ENCODE measurements around the gene NUP58. TPM values are rescaled to one million over a fixed set of nuclear protein-coding genes. Genes with fewer than 3 reads are reported as not detected.

Gene NUP58
- total RNA-seq, 1 experiment from 2014 or later = 101 TPM

GRCh38 chr13:25281193-25281934, 20.1 kb upstream of the NUP58 start:
- CTCF ChIA-PET = no interaction called here
- H3K4me1 ChIP-seq (ENCODE audit: control insufficient read depth in 1 of 2, insufficient read depth in 2 of 2, low read length in 2 of 2) = peaks cover 7 to 12% of the 10 kb centered on the region in 2 experiments; a peak in 3 of 4 replicates

More at GRCh38 chr13:25281193-25281934, 20.1 kb upstream of the NUP58 start:
- Histone ChIP-seq H4K20me1 (ENCODE audit: insufficient read depth) (no peaks in the 10 kb centered on the region), H3K27me3 (ENCODE audit: insufficient read depth, low read length) (no peaks in the 10 kb centered on the region), H3K9ac (ENCODE audit: low read length) (no peak overlapping the region), H3K27ac (ENCODE audit: low read depth, low read length) (no peak overlapping the region), H3K4me3 (replicated peaks in 1 of 2; ENCODE audit: low read depth in 1 of 2, low read length in 2 of 2) (no peak overlapping the region), H2AFZ (ENCODE audit: low read depth, low read length, poor library complexity, severe bottlenecking) (no peak overlapping the region), H3K4me2 (ENCODE audit: low read length) (no peak overlapping the region), H3K79me2 (ENCODE audit: insufficient read depth, low read length) (peaks cover 43% of the 10 kb centered on the region), H3K36me3 (ENCODE audit: control insufficient read depth in 1 of 2, insufficient read depth in 2 of 2, low read length in 2 of 2) (no peaks in the 10 kb centered on the region), H3K9me3 (ENCODE audit: control insufficient read depth in 1 of 2, insufficient read depth in 1 of 2, low read depth in 1 of 2, low read length in 2 of 2) (no peaks in the 10 kb centered on the region), H3K9me2 (ENCODE audit: insufficient read depth) (no peaks in the 10 kb centered on the region)
- no peak for DNase-seq (ENCODE audit: low read depth, low spot score)
- ATAC-seq = no peak
- intact Hi-C loops (cut with micrococcal nuclease) = loop anchor here (10.0 kb wide), 1 partner anchor 57 kb away; no protein-coding TSS in a partner anchor
- ChIA-PET POLR2A (no interaction called here), RAD21 (ENCODE audit: low non-redundant PET in 1 of 2, low total read pairs in 2 of 2, uncharacterized antibody in 2 of 2, unreplicated experiment in 2 of 2) (no interaction called here)
- BruUV-seq (replicated peaks) = no TSS peak
- TF ChIP-seq TCF7L2 (IDR thresholded peaks at IDR 0.05; ENCODE audit: borderline replicate concordance, extremely low read depth, insufficient read depth, insufficient read length) (no peak), ZFX (IDR thresholded peaks at IDR 0.05) (no peak), SRF (IDR thresholded peaks at IDR 0.05; ENCODE audit: low read depth) (no peak), EZH2 (IDR thresholded peaks at IDR 0.05) (no peak), POLR2A (IDR thresholded peaks at IDR 0.05; ENCODE audit: borderline replicate concordance, extremely low read depth, insufficient read depth, insufficient read length) (no peak), RAD21 (IDR thresholded peaks at IDR 0.05; ENCODE audit: low read depth) (no peak), FOSL1 (IDR thresholded peaks at IDR 0.05; ENCODE audit: low read depth) (no peak), SIN3A (IDR thresholded peaks at IDR 0.05; ENCODE audit: low read depth) (no peak), ZNF274 (IDR thresholded peaks at IDR 0.05; ENCODE audit: low read depth, low read length) (no peak), CTCF (IDR thresholded peaks at IDR 0.05 in 2 of 3, conservative IDR thresholded peaks at IDR 0.05 in 1 of 3; ENCODE audit: borderline replicate concordance in 1 of 3, insufficient read depth in 1 of 3, low read depth in 2 of 3, low read length in 2 of 3) (no peak), MAX (IDR thresholded peaks at IDR 0.05) (no peak), YY1 (IDR thresholded peaks at IDR 0.05; ENCODE audit: extremely low read depth, insufficient replicate concordance, low read depth, low read length) (no peak), REST (IDR thresholded peaks at IDR 0.05; ENCODE audit: low read depth) (no peak)
- TF ChIP-seq, protein P1, sequence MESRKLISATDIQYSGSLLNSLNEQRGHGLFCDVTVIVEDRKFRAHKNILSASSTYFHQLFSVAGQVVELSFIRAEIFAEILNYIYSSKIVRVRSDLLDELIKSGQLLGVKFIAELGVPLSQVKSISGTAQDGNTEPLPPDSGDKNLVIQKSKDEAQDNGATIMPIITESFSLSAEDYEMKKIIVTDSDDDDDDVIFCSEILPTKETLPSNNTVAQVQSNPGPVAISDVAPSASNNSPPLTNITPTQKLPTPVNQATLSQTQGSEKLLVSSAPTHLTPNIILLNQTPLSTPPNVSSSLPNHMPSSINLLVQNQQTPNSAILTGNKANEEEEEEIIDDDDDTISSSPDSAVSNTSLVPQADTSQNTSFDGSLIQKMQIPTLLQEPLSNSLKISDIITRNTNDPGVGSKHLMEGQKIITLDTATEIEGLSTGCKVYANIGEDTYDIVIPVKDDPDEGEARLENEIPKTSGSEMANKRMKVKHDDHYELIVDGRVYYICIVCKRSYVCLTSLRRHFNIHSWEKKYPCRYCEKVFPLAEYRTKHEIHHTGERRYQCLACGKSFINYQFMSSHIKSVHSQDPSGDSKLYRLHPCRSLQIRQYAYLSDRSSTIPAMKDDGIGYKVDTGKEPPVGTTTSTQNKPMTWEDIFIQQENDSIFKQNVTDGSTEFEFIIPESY (IDR thresholded peaks at IDR 0.05; ENCODE audit: extremely low read depth, insufficient replicate concordance, low read length) = no peak

Measured in HCT116 (cell line).